ENCODE results near the gene DERA. TPM values are rescaled to one million over a fixed set of nuclear protein-coding genes. Genes with fewer than 3 reads are reported as not detected.

Gene DERA
- total and polyA plus RNA-seq, 2 of the 8 experiments (the other 6 are each of a cell fraction or from before 2014, with no cell fraction given), result 13.1 to 17.1 TPM

GRCh38 chr12:16037533-16037932 lies 126.4 kb downstream of the DERA start (continued):
- TF ChIP-seq RAD21 (IDR thresholded peaks at IDR 0.05 in 1 of 2, conservative IDR thresholded peaks at IDR 0.05 in 1 of 2; ENCODE audit: low read depth in 2 of 2, low read length in 2 of 2), result no peak
- no peak for TF ChIP-seq CBX8 (IDR thresholded peaks at IDR 0.05; ENCODE audit: borderline replicate concordance, low read depth, low read length)
- no peak for TF ChIP-seq RFX5 (IDR thresholded peaks at IDR 0.05; ENCODE audit: borderline replicate concordance, low read depth, low read length)
- no peak for TF ChIP-seq TEAD4 (IDR thresholded peaks at IDR 0.05; ENCODE audit: low read depth, low read length)
- TF ChIP-seq, protein P1, sequence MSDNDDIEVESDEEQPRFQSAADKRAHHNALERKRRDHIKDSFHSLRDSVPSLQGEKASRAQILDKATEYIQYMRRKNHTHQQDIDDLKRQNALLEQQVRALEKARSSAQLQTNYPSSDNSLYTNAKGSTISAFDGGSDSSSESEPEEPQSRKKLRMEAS (IDR thresholded peaks at IDR 0.05), result no peak
